Measurements from ENCODE around the gene ZBTB38. TPM values are rescaled to one million over a fixed set of nuclear protein-coding genes. Genes with fewer than 3 reads are reported as not detected.

Gene ZBTB38
- total RNA-seq, 4 donors from 2014 or later: 183 to 225 (median 203) TPM

- TF ChIP-seq POLR2AphosphoS5 (IDR thresholded peaks at IDR 0.05) (no peak), EP300 (IDR thresholded peaks at IDR 0.05) (no peak), CTCF (IDR thresholded peaks at IDR 0.05) (no peak), POLR2A (IDR thresholded peaks at IDR 0.05) (no peak)
- Histone ChIP-seq H3K27me3 (no peaks in the 10 kb centered on the region), H3K9me3 (no peaks in the 10 kb centered on the region), H3K27ac (no peak overlapping the region), H3K4me1 (peaks cover 0 to 34% (median 0%) of the 10 kb centered on the region in 3 donors), H3K4me3 (no peak overlapping the region), H3K36me3 (peaks cover 0 to 13% of the 10 kb centered on the region in 2 donors)
- WGBS, 2 donors (ENCODE audit: low coverage in 1 of 2): 92 to 96% methylated on average over 4 to 5 of the region's 5 CpGs
- no peak for ATAC-seq
Measured at GRCh38 chr3:141392416-141392815, 24.1 kb downstream of the ZBTB38 start.

- Histone ChIP-seq H3K4me1 (peaks cover 0 to 29% (median 0%) of the 10 kb centered on the region in 3 donors), H3K4me3 (no peak overlapping the region), H3K36me3 (peaks cover 0 to 13% of the 10 kb centered on the region in 2 donors), H3K27ac (peak overlapping the region in 2 of 4 donors; percentile 30 to 44), H3K27me3 (no peaks in the 10 kb centered on the region), H3K9me3 (no peaks in the 10 kb centered on the region)
- WGBS, 2 donors (ENCODE audit: low coverage in 1 of 2): 54 to 60% methylated on average over 1 to 5 of the region's 6 CpGs
- ATAC-seq: peak; percentile 60
- no peak for TF ChIP-seq POLR2AphosphoS5 (IDR thresholded peaks at IDR 0.05)
- TF ChIP-seq POLR2A (IDR thresholded peaks at IDR 0.05): no peak
- TF ChIP-seq CTCF (IDR thresholded peaks at IDR 0.05): no peak
- no peak for TF ChIP-seq EP300 (IDR thresholded peaks at IDR 0.05)
Measured at GRCh38 chr3:141392897-141393734, 24.8 kb downstream of the ZBTB38 start.

- no peak for ATAC-seq
- TF ChIP-seq EP300 (IDR thresholded peaks at IDR 0.05) (no peak), CTCF (IDR thresholded peaks at IDR 0.05) (no peak), POLR2A (IDR thresholded peaks at IDR 0.05) (no peak), POLR2AphosphoS5 (IDR thresholded peaks at IDR 0.05) (no peak)
- H3K4me3 ChIP-seq: no peak overlapping the region
- peaks cover 0 to 24% (median 0%) of the 10 kb centered on the region in 3 donors for H3K4me1 ChIP-seq
- peak overlapping the region in 1 of 4 donors; percentile 44 for H3K27ac ChIP-seq
- no peaks in the 10 kb centered on the region for H3K27me3 ChIP-seq
- H3K36me3 ChIP-seq: peaks cover 0 to 13% of the 10 kb centered on the region in 2 donors
- no peaks in the 10 kb centered on the region for H3K9me3 ChIP-seq
- WGBS, 2 donors (ENCODE audit: low coverage in 1 of 2): 91% methylated on average over 4 to 7 of the region's 7 CpGs
Measured at GRCh38 chr3:141393735-141394076, 25.4 kb downstream of the ZBTB38 start.

GRCh38 chr3:141394560-141394959 lies 26.3 kb downstream of the ZBTB38 start:
- H3K27me3 ChIP-seq: no peaks in the 10 kb centered on the region
- no peak overlapping the region for H3K27ac ChIP-seq
- TF ChIP-seq POLR2A (IDR thresholded peaks at IDR 0.05): no peak
- TF ChIP-seq CTCF (IDR thresholded peaks at IDR 0.05): no peak
- TF ChIP-seq POLR2AphosphoS5 (IDR thresholded peaks at IDR 0.05): no peak
- no peak for TF ChIP-seq EP300 (IDR thresholded peaks at IDR 0.05)
- H3K4me3 ChIP-seq: no peak overlapping the region
- no peak for ATAC-seq
- 90 to 100% methylated on average over 3 of the region's 3 CpGs for WGBS, 2 donors (ENCODE audit: low coverage in 1 of 2)
- H3K36me3 ChIP-seq: peaks cover 0 to 13% of the 10 kb centered on the region in 2 donors
- H3K4me1 ChIP-seq: peaks cover 0 to 26% (median 3%) of the 10 kb centered on the region in 3 donors
- no peaks in the 10 kb centered on the region for H3K9me3 ChIP-seq
